Measurements from ENCODE around the gene TRMT2B.

TRMT2B gene, protein sequence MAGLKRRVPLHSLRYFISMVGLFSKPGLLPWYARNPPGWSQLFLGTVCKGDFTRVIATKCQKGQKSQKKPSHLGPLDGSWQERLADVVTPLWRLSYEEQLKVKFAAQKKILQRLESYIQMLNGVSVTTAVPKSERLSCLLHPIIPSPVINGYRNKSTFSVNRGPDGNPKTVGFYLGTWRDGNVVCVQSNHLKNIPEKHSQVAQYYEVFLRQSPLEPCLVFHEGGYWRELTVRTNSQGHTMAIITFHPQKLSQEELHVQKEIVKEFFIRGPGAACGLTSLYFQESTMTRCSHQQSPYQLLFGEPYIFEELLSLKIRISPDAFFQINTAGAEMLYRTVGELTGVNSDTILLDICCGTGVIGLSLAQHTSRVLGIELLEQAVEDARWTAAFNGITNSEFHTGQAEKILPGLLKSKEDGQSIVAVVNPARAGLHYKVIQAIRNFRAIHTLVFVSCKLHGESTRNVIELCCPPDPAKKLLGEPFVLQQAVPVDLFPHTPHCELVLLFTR

DNA sequence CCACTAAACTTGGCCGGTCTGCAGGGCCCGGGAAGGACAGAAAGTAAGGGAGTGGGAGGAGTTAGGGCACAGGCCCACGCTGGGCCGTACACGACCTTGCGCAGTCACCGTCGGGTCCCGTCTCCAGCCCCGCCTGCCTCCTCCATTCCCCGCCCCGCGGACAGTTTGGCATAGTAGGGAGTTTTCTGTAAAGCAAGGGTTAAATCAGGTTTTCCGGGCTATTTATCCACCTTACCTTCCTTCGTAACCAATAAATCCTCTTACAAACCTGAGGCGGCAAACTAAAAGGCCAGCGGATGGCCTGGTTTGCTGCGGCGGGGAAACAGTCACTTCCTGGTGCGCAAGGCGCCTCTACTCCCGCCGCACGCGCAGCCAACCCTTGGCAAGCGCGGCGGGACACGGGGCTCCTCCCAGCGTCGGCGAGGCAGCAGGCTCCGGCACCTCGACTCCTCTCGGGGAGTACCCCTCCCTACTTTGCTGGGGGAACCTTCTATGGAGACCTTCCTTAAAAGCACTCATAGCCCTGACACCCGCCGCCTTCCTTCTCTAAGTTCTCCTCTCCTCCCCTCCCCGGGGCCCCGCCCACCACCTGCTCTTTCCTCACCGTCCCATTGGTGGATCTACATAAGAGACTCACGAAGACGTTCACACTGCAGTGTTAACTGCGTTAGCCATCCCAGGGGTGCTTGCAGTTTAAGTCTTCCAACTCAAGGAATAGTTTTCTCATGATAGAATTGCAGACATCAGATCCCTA is at the start of gene TRMT2B:
Gene TRMT2B, minus strand, starts transcription at position 563 of the 754 bp plus-strand sequence. CDS start 9,822 bp downstream, outside the sequence.
- TF ChIP-seq GATA3 (IDR thresholded peaks at IDR 0.05; ENCODE audit: low read depth, low read length) (no peak), GATA2 (IDR thresholded peaks at IDR 0.05; ENCODE audit: low read depth, low read length) (no peak)

DNA sequence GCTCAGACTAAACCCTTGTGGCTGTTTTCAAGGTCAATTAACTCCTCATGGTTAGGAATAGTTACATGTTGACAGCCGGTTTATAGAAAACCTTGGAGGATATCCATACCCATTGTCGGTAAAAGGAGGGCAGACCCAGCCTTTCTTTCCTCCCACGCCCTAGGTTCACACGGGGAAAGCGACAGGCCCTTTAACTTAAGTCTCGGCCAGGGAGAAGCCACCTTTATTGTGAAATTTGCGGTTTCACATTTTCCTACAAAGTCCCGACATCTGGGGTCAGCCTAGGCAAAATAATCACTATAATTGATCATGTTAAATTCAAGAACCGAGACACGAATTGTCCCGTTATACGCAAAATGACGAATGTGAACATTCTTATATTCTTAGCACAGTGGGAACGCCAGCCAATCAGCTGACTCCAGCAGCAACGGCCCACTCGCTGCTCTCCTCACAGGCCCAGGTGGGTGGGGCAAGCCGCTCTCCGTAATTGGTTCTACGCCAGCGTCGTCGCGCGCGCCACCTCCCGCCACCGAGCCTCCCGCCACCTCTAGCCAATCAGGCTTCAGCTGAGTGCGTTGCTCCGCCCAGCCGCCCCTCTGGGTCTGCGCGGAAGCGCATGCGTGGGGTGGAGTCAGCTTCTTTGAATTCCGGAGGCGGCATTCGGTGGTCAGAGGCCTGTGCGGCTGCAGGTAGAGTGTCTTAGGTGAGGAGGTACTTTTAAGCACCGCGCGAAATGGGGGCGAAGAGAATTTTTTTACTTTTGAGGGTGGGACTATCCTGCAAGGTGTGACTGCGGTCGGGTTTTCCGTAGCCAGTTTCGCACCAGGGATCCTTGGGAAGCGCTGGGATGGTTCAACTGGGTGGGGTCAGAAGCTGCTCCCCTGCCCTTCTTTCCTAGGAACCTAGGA is 45.9 kb upstream of the TRMT2B start, which contains the start of gene CENPI:
Gene CENPI, plus strand, starts transcription at position 659 of the 908 bp plus-strand sequence. CDS start 2,867 bp downstream, outside the sequence.
- TF ChIP-seq GATA3 (IDR thresholded peaks at IDR 0.05; ENCODE audit: low read depth, low read length): no peak
- no peak for TF ChIP-seq GATA2 (IDR thresholded peaks at IDR 0.05; ENCODE audit: low read depth, low read length)

DNA sequence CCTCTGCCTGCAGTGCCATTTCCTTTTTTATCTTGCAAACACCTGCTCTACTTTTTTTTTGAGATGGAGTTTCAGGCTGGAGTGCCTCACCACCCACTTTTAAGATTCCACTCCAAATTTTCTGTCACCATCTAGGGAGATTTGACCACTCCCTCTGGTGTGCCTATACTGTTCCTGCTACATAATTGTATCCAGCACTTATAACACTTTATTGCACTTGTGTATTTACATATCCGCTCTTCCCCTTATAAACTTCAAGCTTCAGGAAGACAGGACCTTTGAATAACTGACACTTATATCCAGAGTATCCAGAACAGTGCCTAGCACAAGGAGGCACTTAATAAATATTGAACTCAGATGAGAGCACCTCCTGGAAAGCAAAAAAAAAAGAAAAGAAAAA is 39.9 kb upstream of the TRMT2B start:
- TF ChIP-seq GATA2 (IDR thresholded peaks at IDR 0.05; ENCODE audit: low read depth, low read length) (no peak), GATA3 (IDR thresholded peaks at IDR 0.05; ENCODE audit: low read depth, low read length) (no peak)

DNA sequence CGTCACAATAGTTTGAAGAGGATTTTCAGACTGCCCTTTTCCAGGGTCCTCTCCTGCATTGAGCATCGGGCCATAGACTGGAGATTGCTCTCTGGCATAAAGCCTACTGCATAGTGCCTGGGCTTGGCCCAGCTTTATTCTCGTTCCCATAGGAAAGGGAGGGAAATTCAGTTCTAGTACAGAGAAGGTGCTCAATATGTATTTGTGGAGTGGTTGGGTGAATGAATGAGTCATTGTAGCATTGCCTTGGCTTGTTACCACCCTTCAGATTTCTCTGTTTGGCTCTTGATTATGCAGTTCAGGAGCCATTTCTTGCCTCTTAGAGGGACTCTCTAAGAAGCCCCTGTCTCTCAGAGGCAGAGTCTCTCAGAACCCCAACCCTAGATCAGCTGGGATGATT is 29.3 kb upstream of the TRMT2B start:
- no peak for TF ChIP-seq GATA2 (IDR thresholded peaks at IDR 0.05; ENCODE audit: low read depth, low read length)
- no peak for TF ChIP-seq GATA3 (IDR thresholded peaks at IDR 0.05; ENCODE audit: low read depth, low read length)

DNA sequence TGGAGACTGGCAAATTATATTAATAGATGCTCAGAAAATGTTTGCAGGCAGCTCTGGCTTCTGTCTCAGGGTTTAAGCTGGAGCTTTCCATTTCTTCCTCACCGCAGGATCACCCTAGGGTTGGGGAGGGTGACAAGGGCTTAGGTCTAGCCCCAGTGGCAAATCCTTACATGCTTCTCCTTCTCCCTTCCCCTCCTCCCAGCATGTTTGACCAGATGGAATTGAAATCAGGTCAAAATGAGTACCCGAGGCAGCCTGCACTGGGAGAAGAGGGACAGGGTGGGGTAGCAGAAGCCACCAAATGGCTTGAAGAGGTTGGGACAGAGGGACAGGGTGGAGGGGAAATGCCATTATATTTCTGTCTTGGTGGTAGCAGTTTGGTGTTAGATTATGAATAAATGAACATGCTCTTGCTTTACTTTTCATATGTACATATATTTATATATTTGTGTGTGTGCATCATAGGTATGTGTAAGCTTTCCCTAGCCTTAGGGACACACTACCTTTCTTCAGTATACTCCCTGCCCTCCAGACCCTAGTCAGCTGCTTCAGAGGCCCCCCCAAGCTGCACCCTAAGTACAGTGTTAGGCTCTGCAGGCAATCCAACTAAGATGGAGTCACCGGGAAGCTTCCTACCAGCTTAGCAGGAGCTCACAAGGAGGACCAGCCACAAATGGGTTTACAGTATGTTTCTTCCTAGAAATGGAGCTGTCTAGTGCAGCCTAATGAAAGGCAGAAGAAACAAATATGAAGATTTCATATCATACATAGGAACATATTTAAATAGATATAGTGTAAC is 28.6 kb upstream of the TRMT2B start:
- no peak for TF ChIP-seq GATA2 (IDR thresholded peaks at IDR 0.05; ENCODE audit: low read depth, low read length)

DNA sequence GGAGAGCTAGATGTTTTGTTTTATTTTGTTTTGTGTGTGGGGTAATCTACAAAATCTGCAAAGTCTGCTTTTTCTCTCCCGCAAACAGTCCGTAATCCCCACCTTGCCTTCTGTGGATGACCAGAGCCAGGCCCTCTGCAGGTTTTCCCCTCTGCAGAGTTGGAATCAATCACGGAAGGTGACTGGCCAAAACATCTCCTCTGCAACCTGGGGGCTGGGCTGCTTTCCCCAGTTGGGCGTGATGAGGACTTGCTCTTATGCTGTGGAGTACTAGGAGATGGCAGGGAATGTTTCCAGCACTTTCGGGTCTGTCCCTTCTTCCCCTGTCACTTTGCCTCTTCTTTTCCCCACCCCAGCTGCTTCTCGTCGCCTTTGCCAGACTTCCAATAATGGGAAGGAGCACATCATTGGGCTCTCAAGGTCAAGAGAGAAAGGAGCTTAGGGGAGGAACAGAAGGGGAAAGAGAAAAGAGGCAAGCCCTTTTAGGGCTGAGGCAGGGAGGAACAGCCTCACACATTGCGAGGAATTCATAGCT is 27.9 kb upstream of the TRMT2B start:
- TF ChIP-seq GATA2 (IDR thresholded peaks at IDR 0.05; ENCODE audit: low read depth, low read length) (no peak), GATA3 (IDR thresholded peaks at IDR 0.05; ENCODE audit: low read depth, low read length) (no peak)

DNA sequence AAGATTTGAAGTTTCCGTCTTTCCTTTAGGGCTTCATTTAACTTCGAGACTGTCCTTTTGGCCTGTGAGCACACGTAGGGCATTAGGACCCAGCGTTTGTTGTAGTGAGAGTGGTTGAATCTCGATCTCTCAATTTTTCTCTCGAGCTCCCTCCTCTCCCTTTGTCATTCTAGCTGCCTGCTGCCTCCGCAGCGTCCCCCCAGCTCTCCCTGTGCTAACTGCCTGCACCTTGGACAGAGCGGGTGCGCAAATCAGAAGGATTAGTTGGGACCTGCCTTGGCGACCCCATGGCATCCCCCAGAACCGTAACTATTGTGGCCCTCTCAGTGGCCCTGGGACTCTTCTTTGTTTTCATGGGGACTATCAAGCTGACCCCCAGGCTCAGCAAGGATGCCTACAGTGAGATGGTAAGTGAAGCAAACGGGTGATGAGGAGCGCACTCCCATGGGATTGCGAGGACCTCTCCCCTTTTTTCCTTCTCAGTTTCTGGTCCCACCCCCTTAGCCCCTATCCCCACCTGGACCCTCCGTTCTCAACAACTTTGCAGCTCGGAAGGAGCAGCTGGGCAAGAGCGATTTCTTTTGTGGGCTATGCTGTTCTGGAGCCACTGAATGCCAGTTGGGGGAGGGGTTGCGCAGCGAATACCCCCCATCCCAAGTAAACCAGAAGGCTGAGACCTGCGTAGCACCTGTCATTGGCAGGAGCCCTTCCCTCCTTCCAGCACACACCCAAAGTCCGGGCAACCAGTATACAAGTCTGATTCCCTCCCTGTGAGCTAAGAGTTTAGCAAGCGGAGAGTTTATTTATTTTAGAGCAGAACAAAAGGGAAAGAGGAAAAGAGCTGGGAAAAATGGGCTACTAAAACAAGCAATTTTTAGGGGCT is 27.0 kb upstream of the TRMT2B start, which contains the start of gene TMEM35A:
Gene TMEM35A, plus strand, starts transcription at position 164 of the 883 bp plus-strand sequence. Its CDS starts 124 bp downstream, at position 288.
- TF ChIP-seq GATA3 (IDR thresholded peaks at IDR 0.05; ENCODE audit: low read depth, low read length): no peak
- TF ChIP-seq GATA2 (IDR thresholded peaks at IDR 0.05; ENCODE audit: low read depth, low read length): no peak

DNA sequence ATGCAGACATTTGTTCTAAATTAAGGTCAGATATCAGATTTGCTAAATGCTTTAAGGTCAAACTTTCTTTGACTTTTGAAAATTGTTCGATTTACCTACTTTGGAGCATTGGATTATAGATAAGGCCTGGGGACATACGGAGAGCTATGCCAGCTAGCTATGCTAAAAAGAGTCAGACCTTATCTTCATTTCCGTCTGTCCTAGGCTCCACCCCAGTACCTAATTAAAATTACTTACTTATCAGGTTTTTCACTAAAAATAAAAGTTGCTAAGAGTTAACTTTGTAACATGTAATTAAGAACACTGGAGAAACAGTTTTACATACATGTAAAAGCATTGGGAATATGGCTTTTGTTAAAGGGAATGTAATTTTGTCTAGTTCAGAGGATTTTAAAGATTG is 19.7 kb upstream of the TRMT2B start:
- TF ChIP-seq GATA2 (IDR thresholded peaks at IDR 0.05; ENCODE audit: low read depth, low read length) (no peak), GATA3 (IDR thresholded peaks at IDR 0.05; ENCODE audit: low read depth, low read length) (no peak)

DNA sequence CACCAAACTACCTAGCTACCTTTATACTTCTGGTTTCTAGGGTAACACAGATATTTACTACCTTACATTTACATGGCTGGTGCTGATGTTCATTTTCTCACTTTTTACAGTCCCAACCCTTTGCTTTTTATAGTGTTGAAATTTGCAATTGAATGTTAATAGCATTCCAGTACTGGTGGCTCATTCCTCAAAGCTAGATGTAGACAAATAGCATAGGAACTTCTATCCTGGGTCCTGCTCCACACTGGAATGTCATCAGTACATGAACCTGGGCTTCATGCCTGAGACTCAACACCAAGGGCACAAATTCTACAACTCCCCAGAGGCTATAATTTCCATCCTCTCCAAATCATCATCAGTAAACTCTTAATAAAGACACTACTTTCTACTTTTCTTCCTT is 10.3 kb upstream of the TRMT2B start:
- no peak for TF ChIP-seq GATA3 (IDR thresholded peaks at IDR 0.05; ENCODE audit: low read depth, low read length)
- no peak for TF ChIP-seq GATA2 (IDR thresholded peaks at IDR 0.05; ENCODE audit: low read depth, low read length)

DNA sequence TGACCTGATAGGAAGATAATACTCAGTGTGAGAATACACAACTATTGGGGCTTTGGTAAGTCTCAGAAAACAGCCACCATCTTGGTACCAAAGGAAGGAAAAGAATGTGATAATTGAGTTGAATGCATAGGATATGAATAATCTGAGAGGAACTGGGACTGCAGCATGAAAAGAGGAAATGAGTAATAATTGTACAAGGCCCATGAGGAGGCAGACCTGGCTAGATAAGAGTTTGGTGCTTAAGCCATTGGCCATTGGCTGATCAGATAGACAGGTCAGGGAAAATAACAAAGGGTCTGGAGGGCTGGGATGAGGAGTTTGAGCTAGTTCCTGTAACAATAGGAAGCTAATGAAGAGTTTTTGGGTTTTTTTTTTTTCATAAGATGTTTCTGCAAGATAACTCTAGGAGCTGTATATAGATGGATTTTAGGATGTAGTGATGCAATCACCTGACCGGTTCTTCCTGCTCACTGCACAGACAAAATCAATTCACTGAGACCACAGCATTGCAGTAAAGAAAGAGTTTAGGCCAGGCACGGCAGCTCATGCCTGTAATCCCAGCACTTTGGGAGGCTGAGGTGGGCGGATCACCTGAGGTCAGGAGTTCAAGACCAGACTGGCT is 5.3 kb upstream of the TRMT2B start:
- no peak for TF ChIP-seq GATA2 (IDR thresholded peaks at IDR 0.05; ENCODE audit: low read depth, low read length)
- no peak for TF ChIP-seq GATA3 (IDR thresholded peaks at IDR 0.05; ENCODE audit: low read depth, low read length)

DNA sequence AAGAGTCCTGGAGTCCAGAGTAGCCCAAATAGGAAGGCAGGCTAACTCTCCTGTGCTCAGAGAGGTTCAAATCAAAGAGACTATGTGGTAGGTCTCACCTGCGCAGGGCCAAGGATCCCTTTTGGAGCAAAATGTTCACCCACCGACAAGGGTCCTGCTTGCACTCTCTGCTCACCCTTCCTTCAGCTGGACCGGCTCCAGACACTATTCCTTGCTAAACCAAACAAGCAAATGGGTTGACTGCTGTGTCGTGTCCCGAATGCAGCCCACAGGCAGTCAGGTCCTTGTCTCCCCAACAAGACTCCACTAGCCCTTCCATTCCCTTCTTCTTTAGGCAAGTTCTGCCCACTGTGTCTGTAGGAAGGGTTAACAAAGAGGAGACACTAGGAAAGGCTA is 760 bp downstream of the TRMT2B start:
- no peak for TF ChIP-seq GATA2 (IDR thresholded peaks at IDR 0.05; ENCODE audit: low read depth, low read length)
- TF ChIP-seq GATA3 (IDR thresholded peaks at IDR 0.05; ENCODE audit: low read depth, low read length): no peak
